Cerebellar nuclear complex (tissue), 1 donor: ENCODE results near the gene HCRTR1.

Source experiments
- DNase-seq, 2 experiments: peaks; one replicate each; lab custom pipeline; 2025; lab: John Stamatoyannopoulos, UW

HCRTR1 gene

GRCh38 chr1:31598980-31599379 is 18.5 kb upstream of the HCRTR1 start:
- DNase-seq, result no peak

DNA sequence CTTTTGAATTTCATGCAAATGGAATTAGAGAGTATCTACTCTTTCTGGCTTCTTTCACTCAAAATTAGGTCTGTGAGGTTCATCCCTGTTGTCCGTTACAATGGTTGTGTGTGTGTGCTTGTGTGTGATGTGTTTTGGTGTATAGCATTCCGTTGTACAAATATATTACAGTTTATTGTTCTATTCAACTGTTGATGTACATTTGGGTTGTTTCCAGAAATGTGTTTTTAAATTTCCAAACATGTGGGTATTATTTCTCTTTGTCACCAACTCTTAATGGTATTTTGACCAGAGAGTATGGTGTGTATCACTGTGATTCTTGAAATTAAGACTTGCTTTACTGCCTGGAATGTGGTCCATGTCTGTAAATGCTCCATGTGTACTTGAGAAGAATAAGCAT is 16.8 kb upstream of the HCRTR1 start:
- DNase-seq, result no peak

GRCh38 chr1:31602081-31602480 is 15.4 kb upstream of the HCRTR1 start:
- DNase-seq, result no peak

- no peak for DNase-seq
These were observed 11.5 kb upstream of the HCRTR1 start for GRCh38 chr1:31605908-31606427.

DNA sequence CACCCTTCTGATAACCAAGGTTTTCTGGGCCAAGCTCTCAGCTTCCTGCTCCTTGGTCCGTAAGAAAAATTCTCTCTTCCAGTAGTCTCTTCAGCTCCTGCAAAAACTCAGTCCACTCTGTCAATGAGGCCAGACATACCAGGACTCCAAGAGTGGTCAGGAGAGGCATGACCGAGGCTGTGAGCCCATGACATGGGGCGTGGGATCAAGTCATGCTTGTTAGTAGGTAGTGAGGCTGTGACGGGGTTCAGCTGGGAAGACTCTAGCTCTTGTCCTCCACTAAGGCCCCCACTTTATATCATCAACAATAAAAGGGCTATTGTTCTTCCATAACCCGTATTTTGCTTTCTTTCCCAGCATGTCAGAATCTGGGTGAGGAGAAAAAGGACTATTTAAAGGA is 10.1 kb upstream of the HCRTR1 start:
- DNase-seq, result no peak

- DNase-seq, result no peak
These were observed 7.9 kb upstream of the HCRTR1 start for GRCh38 chr1:31609514-31610118.

GRCh38 chr1:31614414-31615005 is 3.0 kb upstream of the HCRTR1 start:
- DNase-seq, result no peak

DNA sequence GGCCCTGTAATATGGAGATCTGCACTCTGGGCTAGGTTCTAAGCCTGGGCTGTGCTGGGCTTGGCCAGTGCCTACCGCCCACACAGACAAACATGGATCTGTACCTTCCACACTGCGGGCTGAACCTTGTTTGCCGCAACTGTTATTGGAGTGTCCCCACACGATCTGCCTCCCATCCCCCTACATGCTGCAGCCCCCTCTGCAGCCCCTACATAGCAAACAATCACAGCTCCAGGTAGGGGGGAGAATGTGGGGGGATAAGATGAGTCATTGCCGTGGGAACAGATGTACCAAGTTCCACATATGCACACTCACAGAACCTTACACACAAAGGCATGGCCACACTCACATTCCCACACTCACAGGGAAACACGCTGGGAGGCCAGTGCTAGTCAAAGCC is 2.1 kb upstream of the HCRTR1 start:
- DNase-seq, result no peak

DNA sequence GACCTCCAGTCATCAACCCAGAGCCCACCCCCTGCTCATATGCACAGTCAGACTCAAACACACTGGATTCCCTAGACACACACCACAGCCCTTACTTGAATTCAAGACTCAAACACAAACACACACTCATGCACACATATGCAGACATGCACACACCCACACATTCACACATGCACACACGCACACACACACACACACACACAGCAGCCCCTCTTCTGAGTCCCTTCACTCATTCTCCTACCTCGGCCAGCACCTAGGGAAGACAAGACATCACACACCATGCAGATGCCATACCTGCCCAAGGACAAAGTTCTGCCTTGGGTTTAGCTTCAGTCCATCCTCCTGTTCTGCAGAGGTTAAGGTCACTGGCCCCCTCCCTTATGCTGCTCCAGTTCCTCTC is 1.6 kb upstream of the HCRTR1 start:
- no peak for DNase-seq

DNA sequence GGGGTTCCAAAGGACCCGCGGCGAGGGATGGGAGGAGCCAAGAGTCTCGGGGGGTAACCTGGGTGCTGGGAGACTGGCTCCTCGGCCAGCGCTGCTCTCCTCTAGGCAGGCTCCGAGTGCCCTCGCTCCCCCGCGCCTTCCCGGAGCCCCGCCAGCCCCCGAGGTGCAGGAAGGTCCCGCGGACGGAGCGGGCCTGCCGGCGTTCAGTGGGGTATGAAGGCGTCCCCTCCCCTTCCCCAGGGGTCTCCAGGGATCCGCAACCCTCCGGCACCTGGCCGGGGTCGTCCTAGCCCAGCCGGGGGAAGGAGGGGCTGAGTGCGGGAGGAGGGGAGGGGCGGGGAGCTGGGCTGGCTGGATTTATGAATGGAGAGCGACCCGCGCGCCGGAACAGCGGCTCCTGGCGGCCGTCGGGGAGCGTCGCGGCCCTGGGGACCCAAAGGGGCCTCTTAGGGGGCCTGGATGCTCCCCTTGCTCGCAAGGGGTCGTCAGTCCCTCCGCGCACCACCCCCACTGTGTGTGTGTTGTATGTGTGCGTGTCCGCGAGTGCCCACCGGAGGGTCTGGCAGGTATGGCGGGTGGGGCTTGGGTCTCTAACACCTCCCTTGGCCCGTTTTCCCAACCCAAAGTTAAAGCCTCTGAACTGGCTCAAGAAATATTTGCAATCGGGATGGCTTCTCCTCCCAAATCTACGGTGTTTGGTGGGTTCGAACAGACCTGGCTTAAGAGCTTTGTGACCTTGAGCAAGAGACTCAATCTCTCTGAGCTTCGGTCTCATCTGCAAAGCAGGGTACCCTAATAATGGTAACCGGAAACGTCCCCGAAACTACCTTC is 642 bp downstream of the HCRTR1 start:
- no peak for DNase-seq

DNA sequence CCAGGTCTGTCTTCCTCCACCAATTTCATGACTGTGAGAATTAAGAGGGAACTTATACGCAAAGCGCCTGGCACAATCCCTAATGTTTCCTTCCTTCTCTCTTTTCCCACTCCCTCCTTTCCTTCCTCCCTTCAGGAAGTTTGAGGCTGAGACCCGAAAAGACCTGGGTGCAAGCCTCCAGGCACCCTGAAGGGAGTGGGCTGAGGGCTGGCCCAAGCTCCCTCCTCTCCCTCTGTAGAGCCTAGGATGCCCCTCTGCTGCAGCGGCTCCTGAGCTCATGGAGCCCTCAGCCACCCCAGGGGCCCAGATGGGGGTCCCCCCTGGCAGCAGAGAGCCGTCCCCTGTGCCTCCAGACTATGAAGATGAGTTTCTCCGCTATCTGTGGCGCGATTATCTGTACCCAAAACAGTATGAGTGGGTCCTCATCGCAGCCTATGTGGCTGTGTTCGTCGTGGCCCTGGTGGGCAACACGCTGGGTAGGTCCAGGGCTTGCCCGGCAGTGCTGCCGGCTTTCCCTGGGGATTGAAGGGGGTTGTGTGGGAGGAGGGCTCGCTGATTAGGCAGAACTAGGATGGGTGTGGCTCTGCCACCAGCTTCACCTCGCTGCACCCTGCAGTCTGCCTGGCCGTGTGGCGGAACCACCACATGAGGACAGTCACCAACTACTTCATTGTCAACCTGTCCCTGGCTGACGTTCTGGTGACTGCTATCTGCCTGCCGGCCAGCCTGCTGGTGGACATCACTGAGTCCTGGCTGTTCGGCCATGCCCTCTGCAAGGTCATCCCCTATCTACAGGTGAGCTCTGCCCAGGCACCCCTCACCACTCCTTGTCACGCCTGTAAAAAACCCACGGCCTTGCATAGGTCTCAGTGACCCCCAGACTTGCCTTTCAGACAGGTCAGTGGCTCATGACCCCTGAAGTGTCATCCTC is 1.7 kb downstream of the HCRTR1 start:
- no peak for DNase-seq

GRCh38 chr1:31620631-31621497 is 3.4 kb downstream of the HCRTR1 start:
- DNase-seq, result no peak

- DNase-seq, result no peak
These were observed 4.0 kb downstream of the HCRTR1 start for GRCh38 chr1:31621498-31621820.

- no peak for DNase-seq
These were observed 4.6 kb downstream of the HCRTR1 start for GRCh38 chr1:31621847-31622730.

GRCh38 chr1:31623365-31623764 is 5.9 kb downstream of the HCRTR1 start:
- DNase-seq, result no peak

- DNase-seq, result no peak
These were observed 6.8 kb downstream of the HCRTR1 start for GRCh38 chr1:31624309-31624708.

DNA sequence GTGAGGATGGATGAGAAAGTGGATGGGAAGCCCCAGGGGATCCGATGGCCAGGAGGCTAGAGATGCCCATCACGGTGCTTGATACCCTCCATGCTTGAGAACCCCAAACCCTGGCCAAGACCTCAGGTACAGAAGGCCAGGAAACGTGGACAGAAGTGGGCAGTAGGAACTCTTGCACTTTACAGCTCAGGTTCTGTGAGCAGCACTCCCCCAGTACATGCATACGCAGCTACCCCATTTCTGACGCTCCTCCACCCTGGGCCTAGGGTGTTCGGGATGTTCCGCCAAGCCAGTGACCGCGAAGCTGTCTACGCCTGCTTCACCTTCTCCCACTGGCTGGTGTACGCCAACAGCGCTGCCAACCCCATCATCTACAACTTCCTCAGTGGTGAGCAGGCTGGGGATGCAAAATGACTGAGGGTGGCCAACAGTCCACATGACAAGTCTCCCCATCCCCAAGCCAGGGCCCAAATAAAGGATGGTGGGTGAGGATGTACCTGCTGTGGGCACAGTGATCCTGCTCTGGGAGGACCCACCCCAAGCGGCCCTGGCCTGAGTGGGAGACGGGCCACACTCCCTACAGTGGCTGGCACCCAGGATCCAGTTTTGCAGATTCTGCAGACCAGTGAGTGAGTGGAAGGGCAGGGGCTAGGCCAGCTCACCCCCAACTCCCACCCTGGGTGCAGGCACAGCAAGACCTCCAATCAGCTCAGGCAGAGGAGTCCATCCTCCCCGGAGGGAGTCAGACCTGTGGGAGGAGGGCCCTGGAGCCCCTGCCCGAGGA is 7.4 kb downstream of the HCRTR1 start:
- DNase-seq, result no peak

GRCh38 chr1:31625561-31626222 is 8.2 kb downstream of the HCRTR1 start:
- no peak for DNase-seq
